ENCODE measurements around the gene CTDSP2.

The CTDSP2 gene

DNA sequence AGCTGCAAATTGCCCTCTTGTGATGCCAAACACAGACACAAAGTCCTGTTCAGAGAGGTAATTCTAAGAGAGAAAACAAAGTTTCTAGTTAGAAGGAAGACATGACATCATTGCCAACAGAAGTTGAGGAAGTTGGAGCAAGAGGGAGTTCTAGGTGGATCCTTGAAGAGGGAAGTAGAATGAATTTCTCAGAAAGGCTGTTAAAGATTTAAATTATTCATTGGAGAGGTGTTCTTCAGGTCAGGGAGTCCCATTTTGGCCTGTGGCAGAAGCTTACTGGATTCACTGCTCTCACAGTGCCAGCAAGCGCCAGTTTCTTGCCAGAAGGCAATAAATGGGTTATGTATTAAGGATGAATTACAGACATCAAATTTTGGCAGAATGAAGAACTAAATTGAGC is 48.6 kb downstream of the CTDSP2 start:
- no peak overlapping the region for H3K4me3 ChIP-seq (replicated peaks; ENCODE audit: insufficient read depth, low read length)
- DNase-seq (ENCODE audit: low read depth in 1 of 2, low spot score in 1 of 2): peak in 1 of 2 experiments; percentile 32
- TF ChIP-seq, protein P1, sequence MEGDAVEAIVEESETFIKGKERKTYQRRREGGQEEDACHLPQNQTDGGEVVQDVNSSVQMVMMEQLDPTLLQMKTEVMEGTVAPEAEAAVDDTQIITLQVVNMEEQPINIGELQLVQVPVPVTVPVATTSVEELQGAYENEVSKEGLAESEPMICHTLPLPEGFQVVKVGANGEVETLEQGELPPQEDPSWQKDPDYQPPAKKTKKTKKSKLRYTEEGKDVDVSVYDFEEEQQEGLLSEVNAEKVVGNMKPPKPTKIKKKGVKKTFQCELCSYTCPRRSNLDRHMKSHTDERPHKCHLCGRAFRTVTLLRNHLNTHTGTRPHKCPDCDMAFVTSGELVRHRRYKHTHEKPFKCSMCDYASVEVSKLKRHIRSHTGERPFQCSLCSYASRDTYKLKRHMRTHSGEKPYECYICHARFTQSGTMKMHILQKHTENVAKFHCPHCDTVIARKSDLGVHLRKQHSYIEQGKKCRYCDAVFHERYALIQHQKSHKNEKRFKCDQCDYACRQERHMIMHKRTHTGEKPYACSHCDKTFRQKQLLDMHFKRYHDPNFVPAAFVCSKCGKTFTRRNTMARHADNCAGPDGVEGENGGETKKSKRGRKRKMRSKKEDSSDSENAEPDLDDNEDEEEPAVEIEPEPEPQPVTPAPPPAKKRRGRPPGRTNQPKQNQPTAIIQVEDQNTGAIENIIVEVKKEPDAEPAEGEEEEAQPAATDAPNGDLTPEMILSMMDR (IDR thresholded peaks at IDR 0.05; ENCODE audit: insufficient read depth, low read length): no peak
- TF ChIP-seq SPI1 (IDR thresholded peaks at IDR 0.05; ENCODE audit: borderline replicate concordance, low read depth): peak; percentile 37; the same call in 1 of the 2 replicates
- TF ChIP-seq, protein P2, sequence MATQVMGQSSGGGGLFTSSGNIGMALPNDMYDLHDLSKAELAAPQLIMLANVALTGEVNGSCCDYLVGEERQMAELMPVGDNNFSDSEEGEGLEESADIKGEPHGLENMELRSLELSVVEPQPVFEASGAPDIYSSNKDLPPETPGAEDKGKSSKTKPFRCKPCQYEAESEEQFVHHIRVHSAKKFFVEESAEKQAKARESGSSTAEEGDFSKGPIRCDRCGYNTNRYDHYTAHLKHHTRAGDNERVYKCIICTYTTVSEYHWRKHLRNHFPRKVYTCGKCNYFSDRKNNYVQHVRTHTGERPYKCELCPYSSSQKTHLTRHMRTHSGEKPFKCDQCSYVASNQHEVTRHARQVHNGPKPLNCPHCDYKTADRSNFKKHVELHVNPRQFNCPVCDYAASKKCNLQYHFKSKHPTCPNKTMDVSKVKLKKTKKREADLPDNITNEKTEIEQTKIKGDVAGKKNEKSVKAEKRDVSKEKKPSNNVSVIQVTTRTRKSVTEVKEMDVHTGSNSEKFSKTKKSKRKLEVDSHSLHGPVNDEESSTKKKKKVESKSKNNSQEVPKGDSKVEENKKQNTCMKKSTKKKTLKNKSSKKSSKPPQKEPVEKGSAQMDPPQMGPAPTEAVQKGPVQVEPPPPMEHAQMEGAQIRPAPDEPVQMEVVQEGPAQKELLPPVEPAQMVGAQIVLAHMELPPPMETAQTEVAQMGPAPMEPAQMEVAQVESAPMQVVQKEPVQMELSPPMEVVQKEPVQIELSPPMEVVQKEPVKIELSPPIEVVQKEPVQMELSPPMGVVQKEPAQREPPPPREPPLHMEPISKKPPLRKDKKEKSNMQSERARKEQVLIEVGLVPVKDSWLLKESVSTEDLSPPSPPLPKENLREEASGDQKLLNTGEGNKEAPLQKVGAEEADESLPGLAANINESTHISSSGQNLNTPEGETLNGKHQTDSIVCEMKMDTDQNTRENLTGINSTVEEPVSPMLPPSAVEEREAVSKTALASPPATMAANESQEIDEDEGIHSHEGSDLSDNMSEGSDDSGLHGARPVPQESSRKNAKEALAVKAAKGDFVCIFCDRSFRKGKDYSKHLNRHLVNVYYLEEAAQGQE (IDR thresholded peaks at IDR 0.05; ENCODE audit: insufficient replicate concordance, low read depth): no peak
- TF ChIP-seq POLR2AphosphoS5 (IDR thresholded peaks at IDR 0.05; ENCODE audit: low read depth): no peak
- H3K27me3 ChIP-seq (ENCODE audit: insufficient read depth, poor library complexity, severe bottlenecking): no peaks in the 10 kb centered on the region
- no peak overlapping the region for H3K27ac ChIP-seq (replicated peaks)

DNA sequence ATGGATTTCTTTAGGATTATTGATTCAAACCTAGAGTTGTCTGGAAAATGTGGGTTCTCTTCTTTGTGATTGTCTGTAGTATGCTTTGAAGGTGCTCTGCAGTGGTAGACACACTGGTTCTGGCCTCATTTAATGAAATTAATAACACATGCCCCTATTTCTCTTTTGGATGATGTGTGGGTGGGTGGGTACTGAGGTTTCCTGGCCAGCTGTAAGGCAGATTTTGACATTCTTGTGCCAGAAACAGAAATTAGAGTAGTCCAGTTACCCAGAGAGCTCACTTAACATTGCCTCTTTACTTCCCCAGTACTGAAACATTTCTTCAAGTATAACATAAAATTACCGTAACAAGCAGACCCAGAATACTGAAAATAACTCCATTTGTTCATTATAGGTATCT is 49.5 kb downstream of the CTDSP2 start:
- Histone ChIP-seq H3K27me3 (ENCODE audit: insufficient read depth, poor library complexity, severe bottlenecking) (no peaks in the 10 kb centered on the region), H3K4me3 (replicated peaks; ENCODE audit: insufficient read depth, low read length) (no peak overlapping the region), H3K27ac (replicated peaks) (no peak overlapping the region)
- TF ChIP-seq GABPA (IDR thresholded peaks at IDR 0.05; ENCODE audit: low read depth) (no peak), SPI1 (IDR thresholded peaks at IDR 0.05; ENCODE audit: borderline replicate concordance, low read depth) (no peak), POLR2AphosphoS5 (IDR thresholded peaks at IDR 0.05; ENCODE audit: low read depth) (no peak)
- TF ChIP-seq, protein P1 (IDR thresholded peaks at IDR 0.05; ENCODE audit: insufficient read depth, low read length): no peak
- TF ChIP-seq, protein P2 (IDR thresholded peaks at IDR 0.05; ENCODE audit: insufficient replicate concordance, low read depth): no peak
- no peak for DNase-seq (ENCODE audit: low read depth in 1 of 2, low spot score in 1 of 2)

DNA sequence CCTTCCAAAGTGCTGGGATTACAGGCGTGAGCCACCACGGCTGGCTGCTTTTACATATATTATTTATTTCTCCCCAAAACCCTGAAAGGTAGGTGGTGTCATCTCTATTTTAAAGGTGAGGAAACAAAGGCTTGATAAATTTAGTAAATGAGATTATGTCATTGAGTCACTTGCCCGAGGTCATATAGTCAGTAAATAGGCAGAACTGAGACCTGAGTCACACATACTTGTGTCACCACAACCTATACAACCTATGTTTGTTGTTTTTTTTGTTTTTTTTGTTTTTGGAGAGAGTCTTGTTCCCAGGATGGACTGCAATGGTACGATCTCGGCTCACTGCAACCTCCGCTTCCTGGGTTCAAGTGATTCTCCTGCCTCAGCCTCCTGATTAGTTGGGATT is 51.2 kb downstream of the CTDSP2 start:
- DNase-seq (ENCODE audit: low read depth in 1 of 2, low spot score in 1 of 2): no peak
- Histone ChIP-seq H3K27ac (replicated peaks) (no peak overlapping the region), H3K27me3 (ENCODE audit: insufficient read depth, poor library complexity, severe bottlenecking) (no peaks in the 10 kb centered on the region), H3K4me3 (replicated peaks; ENCODE audit: insufficient read depth, low read length) (no peak overlapping the region)
- TF ChIP-seq GABPA (IDR thresholded peaks at IDR 0.05; ENCODE audit: low read depth): no peak
- TF ChIP-seq, protein P2 (IDR thresholded peaks at IDR 0.05; ENCODE audit: insufficient replicate concordance, low read depth): no peak
- no peak for TF ChIP-seq POLR2AphosphoS5 (IDR thresholded peaks at IDR 0.05; ENCODE audit: low read depth)
- TF ChIP-seq, protein P1 (IDR thresholded peaks at IDR 0.05; ENCODE audit: insufficient read depth, low read length): no peak
- TF ChIP-seq SPI1 (IDR thresholded peaks at IDR 0.05; ENCODE audit: borderline replicate concordance, low read depth): no peak
